Ectodermal cell (in vitro differentiated cells): Measurements from ENCODE around the gene INPP5J.
"Not testable (repeated sequence)": the region's sequence is repeated elsewhere in the genome, so short reads cannot be mapped to it uniquely, and the experiment has no call there.

ENCODE experiments used
- H3K27ac ChIP-seq: 2 replicates; pipeline ENCODE4 v1.7.0; 2013; ENCODE audit warnings: mild to moderate bottlenecking, low read depth, low read length; ENCODE audit not compliant: insufficient read depth, poor library complexity, severe bottlenecking
- H3K27me3 ChIP-seq: 2 replicates; pipeline ENCODE4 v1.7.0; 2013; ENCODE audit warnings: mild to moderate bottlenecking, low read length; ENCODE audit not compliant: insufficient read depth, control insufficient read depth, poor library complexity, severe bottlenecking
- H3K36me3 ChIP-seq: one replicate; pipeline ENCODE4 v1.7.0; 2013; ENCODE audit warnings: low read length; ENCODE audit not compliant: control insufficient read depth, insufficient read depth
- H3K4me1 ChIP-seq: one replicate; pipeline ENCODE4 v1.7.0; 2013; ENCODE audit warnings: low read length; ENCODE audit not compliant: control insufficient read depth, insufficient read depth
- H3K4me3 ChIP-seq: 2 replicates; pipeline ENCODE4 v1.7.0; 2013; ENCODE audit warnings: low read depth, low read length, control low read depth; ENCODE audit not compliant: insufficient read depth
- H3K9me3 ChIP-seq: 2 replicates; pipeline ENCODE4 v1.7.0; 2013; ENCODE audit warnings: mild to moderate bottlenecking, low read length, moderate library complexity; ENCODE audit not compliant: control insufficient read depth
- WGBS, 2 experiments: methylation state at CpG; one replicate each; pipeline ENCODE4 v1.1.7; 2013; ENCODE audit warnings: missing lambda C conversion rate in 2 of 2; 5-methylcytosine and 5-hydroxymethylcytosine counted together

Gene INPP5J

DNA sequence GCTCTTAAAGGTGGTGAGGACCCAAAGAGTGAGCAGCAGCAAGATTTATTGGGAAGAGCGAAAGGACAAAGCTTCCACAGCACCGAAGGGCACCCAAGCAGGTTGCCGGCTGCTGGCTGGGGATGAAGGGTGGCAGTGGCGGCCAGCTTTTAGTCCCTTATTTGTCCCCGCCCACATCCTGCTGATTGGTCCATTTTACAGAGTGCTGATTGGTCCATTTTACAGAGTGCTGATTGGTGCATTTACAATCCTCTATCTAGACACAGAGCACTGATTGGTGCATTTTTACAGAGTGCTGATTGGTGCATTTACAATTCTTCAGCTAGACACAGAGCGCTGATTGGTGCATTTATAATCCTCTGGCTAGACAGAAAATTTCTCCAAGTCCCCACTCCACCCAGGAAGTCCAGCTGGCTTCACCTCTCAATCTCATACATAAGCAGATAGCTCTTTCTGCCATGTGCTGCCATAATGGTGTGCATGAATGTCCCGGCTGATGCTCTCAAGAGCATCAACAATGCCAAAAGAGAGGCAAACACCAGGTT, 10.1 kb upstream of the INPP5J start:
- H3K4me3 ChIP-seq, H3K9me3 ChIP-seq, H3K27ac ChIP-seq, H3K27me3 ChIP-seq, H3K36me3 ChIP-seq, H3K4me1 ChIP-seq: not testable (repeated sequence)
- 93 to 94% methylated on average over 7 of the region's 7 CpGs for WGBS, 2 experiments

DNA sequence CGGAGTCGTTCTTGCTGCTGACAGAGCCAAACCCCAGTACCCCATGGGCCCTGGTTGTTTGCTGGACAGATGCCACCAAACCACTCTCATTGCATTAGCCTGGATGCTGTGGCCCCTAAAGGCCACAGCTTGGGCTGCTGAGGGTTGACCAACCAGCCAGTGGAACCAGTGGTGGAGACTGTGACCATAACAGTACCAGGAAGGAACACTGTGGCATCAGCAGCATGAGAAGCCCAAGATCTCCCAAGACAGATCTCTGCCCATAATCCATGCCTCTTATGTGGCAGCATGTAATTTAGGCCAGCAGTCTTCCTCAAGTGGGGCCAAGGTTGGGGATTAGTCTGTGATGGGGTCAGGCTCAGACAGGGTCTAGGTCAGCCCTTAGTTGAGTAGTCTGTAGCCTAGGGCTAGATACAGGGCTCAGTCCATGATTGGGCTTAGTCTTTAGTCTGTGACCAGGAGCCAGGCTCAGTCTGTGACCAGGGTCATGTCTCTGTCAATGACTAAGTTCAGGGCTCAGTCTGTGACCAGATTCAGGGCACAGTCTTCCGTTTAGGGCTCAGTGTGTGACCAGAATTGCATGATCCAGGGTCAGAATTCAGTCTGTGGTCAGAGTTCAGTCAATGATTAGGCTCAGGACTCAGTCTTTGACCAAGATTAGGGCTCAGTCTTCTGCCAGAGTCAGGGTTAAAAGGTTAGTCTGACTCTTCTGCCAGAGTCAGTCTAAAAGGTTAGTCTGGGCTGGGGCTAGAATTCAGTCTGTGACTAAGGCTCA, 4.5 kb upstream of the INPP5J start:
- Histone ChIP-seq H3K36me3 (no peaks in the 10 kb centered on the region), H3K9me3 (no peaks in the 10 kb centered on the region), H3K4me1 (peaks cover 2% of the 10 kb centered on the region), H3K27me3 (no peaks in the 10 kb centered on the region), H3K27ac (no peak overlapping the region), H3K4me3 (no peak overlapping the region)
- 91 to 92% methylated on average over 3 of the region's 3 CpGs for WGBS, 2 experiments

DNA sequence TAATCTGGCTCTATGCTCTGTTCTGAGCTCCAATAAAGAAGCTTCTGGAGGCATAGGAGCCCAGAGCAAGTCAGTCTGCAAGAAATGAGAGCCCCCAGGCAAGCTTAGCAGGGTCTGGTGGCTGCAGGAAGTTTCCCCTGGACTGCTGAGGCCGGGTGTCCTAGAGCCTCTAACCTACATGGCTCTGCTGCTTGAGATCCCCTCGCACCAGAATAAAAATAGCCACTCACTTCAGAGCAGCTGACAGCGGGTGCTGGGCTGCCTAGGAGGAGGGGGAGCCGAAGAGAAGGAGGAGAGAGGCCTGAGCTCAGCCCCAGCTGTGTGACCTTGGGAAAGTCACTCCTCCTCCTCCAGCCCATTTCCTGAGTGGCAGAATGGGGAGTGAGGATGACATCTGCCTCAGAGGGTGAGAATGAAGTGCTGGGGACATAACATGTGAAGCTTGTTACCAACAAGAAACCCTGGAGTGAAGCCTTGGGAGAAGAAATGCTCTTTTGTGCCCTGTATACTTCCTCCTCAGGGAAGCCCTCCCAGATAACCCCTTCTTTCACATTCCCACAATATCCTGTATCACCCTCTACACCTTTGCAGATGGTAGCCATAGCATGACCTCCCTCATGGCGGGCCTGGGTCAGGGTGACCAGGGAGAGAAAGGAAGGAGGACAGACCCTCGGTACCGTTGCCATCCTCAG, 3.6 kb upstream of the INPP5J start:
- no peaks in the 10 kb centered on the region for H3K9me3 ChIP-seq
- WGBS, 2 experiments, result 66 to 75% methylated on average over 7 of the region's 7 CpGs
- H3K36me3 ChIP-seq, result no peaks in the 10 kb centered on the region
- no peaks in the 10 kb centered on the region for H3K27me3 ChIP-seq
- peaks cover 4% of the 10 kb centered on the region for H3K4me1 ChIP-seq
- no peak overlapping the region for H3K4me3 ChIP-seq
- no peak overlapping the region for H3K27ac ChIP-seq

DNA sequence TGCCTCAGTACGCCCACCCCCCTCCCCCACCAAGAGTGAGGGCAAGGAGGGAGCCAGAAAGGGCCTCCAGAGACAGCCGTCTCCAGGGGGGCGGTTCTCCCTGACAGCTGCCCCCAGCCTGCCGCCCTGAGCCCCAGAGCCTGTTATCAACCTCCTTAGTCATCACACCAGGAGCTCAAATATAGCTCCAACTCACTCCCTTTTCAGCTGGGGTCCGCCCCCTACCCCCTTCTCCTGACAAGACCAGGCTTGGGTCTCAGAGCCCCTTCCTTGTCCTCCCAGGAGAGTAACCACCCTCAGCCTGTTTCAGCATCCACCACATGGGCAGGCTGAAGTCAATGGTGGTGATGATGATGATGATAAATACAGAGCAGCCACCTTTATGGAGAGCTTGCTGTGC, 2.5 kb upstream of the INPP5J start:
- Histone ChIP-seq H3K4me3 (no peak overlapping the region), H3K4me1 (peaks cover 4% of the 10 kb centered on the region), H3K27ac (no peak overlapping the region), H3K9me3 (no peaks in the 10 kb centered on the region), H3K36me3 (no peaks in the 10 kb centered on the region), H3K27me3 (no peaks in the 10 kb centered on the region)
- WGBS, 2 experiments, result 70 to 81% methylated on average over 4 to 5 of the region's 5 CpGs

DNA sequence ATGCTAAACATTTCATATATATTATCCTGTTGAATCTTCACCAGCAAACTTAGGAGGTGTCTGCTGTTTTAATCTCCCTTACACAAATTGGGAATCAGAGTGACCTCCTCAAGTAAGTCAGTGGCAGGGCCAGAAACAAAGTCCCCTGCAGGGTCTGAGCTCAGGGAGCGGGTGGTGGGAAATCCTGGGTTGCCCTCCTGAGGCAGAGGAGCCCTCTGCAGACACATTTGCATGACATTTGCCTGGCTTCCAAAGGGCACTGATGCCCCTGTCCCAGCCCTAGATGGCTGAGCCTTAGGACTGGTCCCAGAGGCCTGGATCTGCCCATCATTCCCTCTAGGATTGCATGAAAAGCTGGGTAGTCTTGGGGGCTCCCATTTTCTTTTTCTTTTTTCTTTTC, 2.1 kb upstream of the INPP5J start:
- Histone ChIP-seq H3K4me1 (peaks cover 4% of the 10 kb centered on the region), H3K4me3 (no peak overlapping the region), H3K36me3 (no peaks in the 10 kb centered on the region), H3K27me3 (no peaks in the 10 kb centered on the region), H3K9me3 (no peaks in the 10 kb centered on the region), H3K27ac (no peak overlapping the region)
- 67 to 69% methylated on average over 1 of the region's 1 CpG for WGBS, 2 experiments

DNA sequence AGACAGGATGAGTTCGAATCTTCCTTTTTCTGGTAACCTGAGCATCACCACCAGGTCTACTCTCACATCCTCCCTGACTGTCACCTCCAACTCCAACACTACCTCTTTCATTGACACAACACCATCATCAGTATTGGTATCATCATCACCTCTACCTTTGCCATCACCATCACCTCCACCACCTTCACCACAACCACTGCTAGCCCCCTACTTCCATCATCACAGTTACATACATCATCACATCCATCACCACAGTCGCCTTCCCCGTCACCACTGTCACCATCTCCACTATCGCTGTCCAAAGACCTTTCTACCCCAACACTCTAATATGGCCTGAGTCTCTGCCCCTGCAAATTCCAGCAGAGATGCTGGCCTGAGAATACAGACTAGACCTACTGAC, 1.4 kb upstream of the INPP5J start:
- Histone ChIP-seq H3K4me1 (peaks cover 4% of the 10 kb centered on the region), H3K27me3 (no peaks in the 10 kb centered on the region)
- WGBS, 2 experiments, result 95 to 97% methylated on average over 4 of the region's 4 CpGs

DNA sequence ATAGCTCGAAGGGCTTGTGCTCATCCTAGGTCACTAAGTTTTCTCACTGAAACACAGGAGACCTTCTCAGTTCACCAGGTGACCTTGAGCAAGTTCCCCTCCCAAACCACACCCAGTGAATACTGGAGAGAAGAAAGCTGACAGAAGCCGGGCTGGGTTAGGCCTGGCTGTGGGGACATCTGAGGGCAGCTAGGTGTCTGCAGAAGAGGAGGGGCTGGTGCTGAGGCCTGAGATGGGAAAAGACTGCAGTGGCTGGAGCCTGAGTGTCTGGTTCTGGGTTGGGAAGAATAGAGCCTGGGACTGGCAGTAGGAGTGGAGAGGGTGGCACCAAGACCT, 602 bp upstream of the INPP5J start:
- WGBS, 2 experiments, result 80 to 87% methylated on average over 2 of the region's 2 CpGs

More for the DNA sequence above, 1.4 kb upstream of the INPP5J start:
- Histone ChIP-seq H3K36me3 (no peaks in the 10 kb centered on the region), H3K27ac (no peak overlapping the region), H3K9me3 (no peaks in the 10 kb centered on the region), H3K4me3 (no peak overlapping the region)

DNA sequence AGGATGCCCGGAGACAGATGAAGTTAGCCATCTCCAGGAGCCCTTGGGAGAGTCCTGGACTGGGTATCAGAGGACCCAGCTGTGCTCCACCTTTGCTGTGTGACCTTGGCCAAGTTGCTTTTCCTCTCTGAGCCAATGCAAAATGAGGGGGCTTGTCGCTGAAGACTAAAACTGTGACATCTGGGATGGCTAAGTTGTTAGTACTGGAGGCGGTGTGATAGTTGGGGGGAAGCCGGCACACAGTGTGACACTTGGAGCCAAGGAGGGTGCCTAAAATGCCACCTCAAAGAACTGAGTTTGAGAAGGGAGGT, 481 bp downstream of the INPP5J start:
- H3K27me3 ChIP-seq, result no peaks in the 10 kb centered on the region
- peaks cover 4% of the 10 kb centered on the region for H3K4me1 ChIP-seq
- WGBS, 2 experiments, result 72% methylated on average over 4 of the region's 4 CpGs
- H3K9me3 ChIP-seq, result no peaks in the 10 kb centered on the region
- H3K4me3 ChIP-seq, result peak overlapping the region; percentile 35
- H3K36me3 ChIP-seq, result no peaks in the 10 kb centered on the region
- no peak overlapping the region for H3K27ac ChIP-seq

More for the DNA sequence above, 602 bp upstream of the INPP5J start:
- Histone ChIP-seq H3K27ac (no peak overlapping the region), H3K4me1 (peaks cover 4% of the 10 kb centered on the region), H3K9me3 (no peaks in the 10 kb centered on the region), H3K27me3 (no peaks in the 10 kb centered on the region), H3K4me3 (no peak overlapping the region), H3K36me3 (no peaks in the 10 kb centered on the region)

DNA sequence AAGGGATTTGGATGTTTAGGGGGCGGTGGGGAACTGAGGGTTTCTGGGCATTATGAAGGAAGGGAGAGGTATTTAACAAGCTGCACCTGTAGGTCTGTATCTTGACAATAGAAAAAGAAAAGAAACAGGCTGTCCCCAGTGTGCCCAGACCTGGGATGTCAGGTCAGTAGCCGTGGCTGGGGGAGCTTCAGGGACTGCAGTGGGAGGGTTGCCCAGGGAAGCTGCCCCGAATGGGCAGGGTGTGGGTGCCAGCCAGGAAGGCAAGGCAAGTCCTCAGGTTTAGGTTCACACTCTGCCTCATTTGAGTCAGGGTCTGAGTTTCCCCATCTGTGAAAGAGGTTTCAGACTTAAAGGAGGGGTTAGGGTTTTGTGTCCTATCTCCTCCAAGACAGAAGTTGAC, 1.5 kb downstream of the INPP5J start:
- Histone ChIP-seq H3K36me3 (no peaks in the 10 kb centered on the region), H3K4me3 (no peak overlapping the region), H3K9me3 (no peaks in the 10 kb centered on the region), H3K27ac (no peak overlapping the region), H3K27me3 (no peaks in the 10 kb centered on the region), H3K4me1 (peaks cover 4% of the 10 kb centered on the region)
- WGBS, 2 experiments, result 87 to 88% methylated on average over 3 of the region's 3 CpGs

DNA sequence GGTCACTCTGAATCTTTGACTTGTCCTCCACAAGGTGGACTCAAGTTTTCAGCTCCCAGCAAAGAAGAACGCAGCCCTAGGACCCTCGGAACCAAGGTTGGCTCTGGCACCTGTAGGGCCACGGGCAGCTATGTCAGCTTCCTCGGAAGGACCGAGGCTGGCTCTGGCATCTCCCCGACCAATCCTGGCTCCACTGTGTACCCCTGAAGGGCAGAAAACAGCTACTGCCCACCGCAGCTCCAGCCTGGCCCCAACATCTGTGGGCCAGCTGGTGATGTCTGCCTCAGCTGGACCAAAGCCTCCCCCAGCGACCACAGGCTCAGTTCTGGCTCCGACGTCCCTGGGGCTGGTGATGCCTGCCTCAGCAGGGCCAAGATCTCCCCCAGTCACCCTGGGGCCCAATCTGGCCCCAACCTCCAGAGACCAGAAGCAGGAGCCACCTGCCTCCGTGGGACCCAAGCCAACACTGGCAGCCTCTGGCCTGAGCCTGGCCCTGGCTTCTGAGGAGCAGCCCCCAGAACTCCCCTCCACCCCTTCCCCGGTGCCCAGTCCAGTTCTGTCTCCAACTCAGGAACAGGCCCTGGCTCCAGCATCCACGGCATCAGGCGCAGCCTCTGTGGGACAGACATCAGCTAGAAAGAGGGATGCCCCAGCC, 2.2 kb downstream of the INPP5J start:
- no peaks in the 10 kb centered on the region for H3K36me3 ChIP-seq
- no peaks in the 10 kb centered on the region for H3K27me3 ChIP-seq
- 85% methylated on average over 14 of the region's 14 CpGs for WGBS, 2 experiments
- H3K27ac ChIP-seq, result no peak overlapping the region
- peaks cover 4% of the 10 kb centered on the region for H3K4me1 ChIP-seq
- H3K9me3 ChIP-seq, result no peaks in the 10 kb centered on the region
- H3K4me3 ChIP-seq, result no peak overlapping the region
